ELF-1 (cell line): Measurements from ENCODE around the gene SHF.
A peak's percentile ranks its signal among the peaks of the same experiment; 100 is the strongest.

Experiments used
- DNase-seq: peaks from one replicate; pipeline ENCODE4 v3.0.0-alpha.2; 2016; ENCODE audit warnings: low read depth, low spot score

SHF gene

GRCh38 chr15:45169608-45170480, 17.9 kb downstream of the SHF start:
- no peak for DNase-seq

- no peak for DNase-seq
Observed at GRCh38 chr15:45168751-45169551, 18.8 kb downstream of the SHF start.

- DNase-seq: no peak
Observed at GRCh38 chr15:45168286-45168685, 19.5 kb downstream of the SHF start.

- DNase-seq: no peak
Observed at GRCh38 chr15:45167631-45168205, 20.0 kb downstream of the SHF start.

GRCh38 chr15:45166834-45167630, 20.7 kb downstream of the SHF start:
- DNase-seq: peak; percentile 82

GRCh38 chr15:45165536-45165935, 22.2 kb downstream of the SHF start:
- DNase-seq: no peak

- DNase-seq: no peak
Observed at GRCh38 chr15:45164914-45165313, 22.9 kb downstream of the SHF start.

- no peak for DNase-seq
Observed at GRCh38 chr15:45163508-45163856, 24.3 kb downstream of the SHF start.

- DNase-seq: peak; percentile 95
Observed at GRCh38 chr15:45162771-45163507, 24.8 kb downstream of the SHF start.

GRCh38 chr15:45161666-45162065, 26.1 kb downstream of the SHF start:
- no peak for DNase-seq

GRCh38 chr15:45157974-45158373, 29.8 kb downstream of the SHF start:
- peak; percentile 80 for DNase-seq

- no peak for DNase-seq
Observed at GRCh38 chr15:45156744-45157455, 30.9 kb downstream of the SHF start.

- DNase-seq: no peak
Observed at GRCh38 chr15:45155739-45156138, 32.0 kb downstream of the SHF start.

- no peak for DNase-seq
Observed at GRCh38 chr15:45151998-45152828, 35.6 kb downstream of the SHF start.

GRCh38 chr15:45150997-45151396, 36.8 kb downstream of the SHF start:
- no peak for DNase-seq

GRCh38 chr15:45150481-45150880, 37.3 kb downstream of the SHF start:
- no peak for DNase-seq

GRCh38 chr15:45149060-45149459, 38.7 kb downstream of the SHF start:
- DNase-seq: peak; percentile 76

- no peak for DNase-seq
Observed at GRCh38 chr15:45148076-45149059, 39.4 kb downstream of the SHF start.
